GM13977 (cell line): ENCODE data around the gene MYBPH.

Experiments
- DNase-seq: peaks from one replicate; pipeline ENCODE4 v3.0.0; 2012; ENCODE audit warnings: low spot score
- in situ Hi-C: fragments of 300-500 bp; cut with MboI; formaldehyde crosslinking; loops from one replicate; pipeline ENCODE4 v1.12.0; 2022; ENCODE audit warnings: low sequenced_read_pairs, low pct_unique_long_range_greater_than_20kb, mixed read lengths, inconsistent platforms; ENCODE audit not compliant: unreplicated experiment
- TF ChIP-seq, protein P1 (sequence below): IDR thresholded peaks from 2 replicates; pipeline ENCODE4 v1.5.1; 2012; ENCODE audit warnings: mild to moderate bottlenecking, control low read depth; ENCODE audit not compliant: insufficient read depth; ENCODE audit errors: extremely low read depth, missing control alignments

The MYBPH gene

DNA sequence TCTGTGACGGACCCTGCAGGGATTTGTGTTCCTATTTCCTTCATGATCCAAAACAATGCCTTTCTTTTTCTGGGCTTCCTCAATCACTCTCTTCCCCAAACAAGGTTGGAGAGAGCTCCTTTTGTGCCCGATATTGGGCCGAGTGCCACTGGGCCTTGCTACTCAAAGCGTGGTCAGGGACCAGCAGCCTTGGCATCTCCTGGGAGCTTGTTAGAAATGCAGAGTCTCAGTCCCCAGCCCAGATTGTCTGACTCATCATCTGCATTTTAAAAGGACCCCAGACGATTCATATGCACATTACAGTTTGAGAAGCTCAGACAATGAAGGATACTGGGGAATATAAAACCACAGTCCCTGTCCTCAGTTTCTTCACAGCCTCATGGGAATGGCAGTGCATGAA, 28.2 kb downstream of the MYBPH start:
- TF ChIP-seq, protein P1, sequence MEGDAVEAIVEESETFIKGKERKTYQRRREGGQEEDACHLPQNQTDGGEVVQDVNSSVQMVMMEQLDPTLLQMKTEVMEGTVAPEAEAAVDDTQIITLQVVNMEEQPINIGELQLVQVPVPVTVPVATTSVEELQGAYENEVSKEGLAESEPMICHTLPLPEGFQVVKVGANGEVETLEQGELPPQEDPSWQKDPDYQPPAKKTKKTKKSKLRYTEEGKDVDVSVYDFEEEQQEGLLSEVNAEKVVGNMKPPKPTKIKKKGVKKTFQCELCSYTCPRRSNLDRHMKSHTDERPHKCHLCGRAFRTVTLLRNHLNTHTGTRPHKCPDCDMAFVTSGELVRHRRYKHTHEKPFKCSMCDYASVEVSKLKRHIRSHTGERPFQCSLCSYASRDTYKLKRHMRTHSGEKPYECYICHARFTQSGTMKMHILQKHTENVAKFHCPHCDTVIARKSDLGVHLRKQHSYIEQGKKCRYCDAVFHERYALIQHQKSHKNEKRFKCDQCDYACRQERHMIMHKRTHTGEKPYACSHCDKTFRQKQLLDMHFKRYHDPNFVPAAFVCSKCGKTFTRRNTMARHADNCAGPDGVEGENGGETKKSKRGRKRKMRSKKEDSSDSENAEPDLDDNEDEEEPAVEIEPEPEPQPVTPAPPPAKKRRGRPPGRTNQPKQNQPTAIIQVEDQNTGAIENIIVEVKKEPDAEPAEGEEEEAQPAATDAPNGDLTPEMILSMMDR: no peak
- DNase-seq: no peak
- in situ Hi-C loops: no loop called here

DNA sequence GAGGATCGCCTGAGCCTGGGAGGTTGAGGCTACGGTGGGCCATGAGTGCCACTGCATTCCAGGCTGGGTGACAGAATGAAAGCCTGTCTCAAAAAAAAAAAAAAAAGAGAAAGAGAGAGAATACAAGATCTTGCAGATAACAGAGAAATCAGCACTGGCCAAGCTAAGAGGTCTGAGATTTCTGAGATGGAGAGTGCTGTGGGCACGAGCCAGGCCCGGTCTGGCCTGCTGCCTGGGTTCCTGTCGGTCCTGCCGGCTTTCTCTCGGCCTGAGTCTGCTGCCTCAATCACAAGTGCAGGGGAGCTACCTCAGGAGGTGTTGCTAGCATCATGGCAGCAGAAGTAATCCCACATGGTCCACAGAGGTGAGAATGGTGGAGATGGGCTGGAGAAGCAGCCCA, 29.1 kb downstream of the MYBPH start:
- TF ChIP-seq, protein P1: no peak
- DNase-seq: no peak
- in situ Hi-C loops: no loop called here

DNA sequence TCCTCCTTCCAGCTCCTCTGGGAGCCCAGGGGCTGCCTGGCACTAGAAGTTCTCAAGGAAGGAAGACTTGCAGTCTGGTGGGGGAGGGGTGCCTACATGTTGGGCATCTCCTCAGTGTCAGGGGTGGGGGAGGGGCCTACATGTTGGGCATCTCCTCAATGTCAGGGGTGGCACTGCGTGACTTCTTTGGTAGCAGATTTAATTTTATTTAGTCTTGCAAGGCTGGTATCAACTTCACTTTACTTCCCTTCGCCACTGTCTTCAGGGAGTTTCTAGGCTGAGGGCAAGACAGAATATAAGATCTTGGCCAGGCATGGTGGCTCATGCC, 29.6 kb downstream of the MYBPH start:
- in situ Hi-C loops: no loop called here
- no peak for DNase-seq
- TF ChIP-seq, protein P1: no peak

DNA sequence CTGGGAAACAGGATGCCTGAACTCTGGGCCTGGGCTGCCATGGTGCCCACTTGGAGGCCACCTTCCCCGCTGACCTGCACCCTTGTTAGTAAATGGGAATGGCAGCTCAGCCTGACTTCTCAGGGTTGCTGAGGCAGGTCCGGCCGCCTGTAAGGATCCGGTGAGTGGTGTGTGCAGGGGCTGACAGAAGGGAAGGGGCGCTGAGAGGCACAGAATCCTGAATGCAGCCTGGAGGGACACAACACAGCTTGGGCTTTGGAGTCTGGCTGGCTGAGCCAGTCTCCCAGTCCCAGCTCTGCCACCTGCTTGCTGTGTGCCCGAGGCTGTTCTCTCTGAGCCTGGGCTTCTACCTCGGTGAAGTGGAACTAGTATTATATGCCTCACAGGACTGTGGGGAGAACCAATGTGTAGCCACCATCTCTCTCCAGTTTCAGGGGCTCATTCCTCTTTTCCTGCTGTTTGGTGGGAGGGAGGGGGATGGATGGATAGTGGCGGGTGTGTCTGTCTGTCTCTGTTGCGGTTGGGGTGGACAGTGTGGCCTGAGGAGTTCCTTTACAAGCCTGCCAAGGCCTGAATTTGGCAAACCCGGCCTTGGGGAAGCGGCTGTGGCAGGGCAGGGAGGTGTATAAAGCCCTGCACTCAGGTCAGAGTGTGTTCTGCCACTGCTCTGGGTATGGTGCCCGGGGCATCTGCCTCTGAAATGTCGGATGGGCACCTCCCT, 30.1 kb downstream of the MYBPH start:
- TF ChIP-seq, protein P1: no peak
- no peak for DNase-seq
- in situ Hi-C loops: no loop called here

DNA sequence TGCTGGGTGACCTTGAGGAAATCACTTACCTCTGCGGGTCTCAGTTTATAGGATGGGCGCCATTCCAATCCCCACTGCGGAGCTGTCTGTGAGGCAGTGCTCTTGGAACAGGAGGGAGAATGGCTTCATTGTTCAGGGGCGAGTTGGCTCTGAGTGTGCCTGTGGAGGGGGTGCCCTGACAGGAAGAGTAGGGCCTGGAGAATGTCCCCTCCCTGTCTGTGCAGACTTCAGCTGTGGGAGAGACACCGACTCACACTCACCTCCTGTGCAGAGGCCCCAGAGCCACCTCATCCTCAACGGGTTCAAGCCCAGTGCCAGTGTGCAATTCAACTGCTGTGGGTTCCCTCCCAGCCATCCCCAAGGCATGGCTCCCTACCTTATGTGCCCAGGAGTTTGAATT, 31.0 kb downstream of the MYBPH start:
- DNase-seq: no peak

DNA sequence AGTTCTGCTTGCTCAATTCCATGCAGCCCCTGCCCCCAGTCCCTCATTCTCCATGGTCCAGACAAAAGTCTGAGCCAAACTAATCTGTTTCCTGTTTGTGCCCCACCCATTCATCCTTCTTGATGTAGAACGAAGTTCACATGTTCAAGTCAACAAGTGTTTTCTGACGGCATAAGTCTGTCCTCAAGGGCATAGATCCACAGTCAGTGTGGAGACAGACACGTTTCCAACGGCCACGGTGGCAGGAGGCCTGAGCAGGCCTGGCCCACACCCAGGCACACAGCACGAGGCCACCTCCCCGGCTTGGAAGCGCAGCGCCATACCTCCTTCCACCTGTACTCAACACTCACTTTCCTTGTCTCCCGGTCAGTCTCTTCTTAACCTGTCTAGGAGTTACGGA, 32.0 kb downstream of the MYBPH start:
- TF ChIP-seq, protein P1: no peak
- DNase-seq: no peak
- in situ Hi-C loops: no loop called here

More for the DNA sequence above, 31.0 kb downstream of the MYBPH start:
- in situ Hi-C loops: no loop called here
- TF ChIP-seq, protein P1: no peak
